AG09319 (cell line): ENCODE results near the gene PDE3A.

Experiments used
- DNase-seq: peaks from one replicate; pipeline ENCODE4 v3.0.0-alpha.2; 2010; ENCODE audit warnings: low read depth; ENCODE audit errors: extremely low read depth
- CTCF ChIP-seq: IDR thresholded peaks from 2 replicates; pipeline ENCODE4 v1.5.1; 2011; ENCODE audit warnings: low read depth, mild to moderate bottlenecking, inconsistent platforms, low read length, moderate library complexity

Gene PDE3A

GRCh38 chr12:20469300-20469699 is 101.0 kb downstream of the PDE3A start:
- no peak for DNase-seq
- no peak for TF ChIP-seq CTCF

DNA sequence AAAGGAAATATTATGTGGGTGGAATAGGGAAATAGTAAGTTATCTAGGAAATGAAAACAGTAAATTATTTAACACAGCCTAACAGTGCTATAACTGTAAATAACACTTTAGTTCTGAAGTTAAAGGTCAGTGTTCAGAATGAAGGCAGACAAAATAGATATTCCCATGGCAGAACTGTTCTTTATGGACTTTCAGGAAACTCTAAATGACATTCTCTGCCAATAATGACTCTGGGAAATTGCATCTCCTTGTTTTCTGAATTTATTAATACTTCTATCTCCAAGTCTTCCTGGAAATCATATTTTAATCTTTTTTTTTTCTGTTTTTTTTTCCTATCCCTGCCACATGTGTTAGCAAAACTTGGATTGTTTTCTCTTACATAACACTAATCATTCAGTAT is 101.4 kb downstream of the PDE3A start:
- DNase-seq, result no peak
- no peak for TF ChIP-seq CTCF

DNA sequence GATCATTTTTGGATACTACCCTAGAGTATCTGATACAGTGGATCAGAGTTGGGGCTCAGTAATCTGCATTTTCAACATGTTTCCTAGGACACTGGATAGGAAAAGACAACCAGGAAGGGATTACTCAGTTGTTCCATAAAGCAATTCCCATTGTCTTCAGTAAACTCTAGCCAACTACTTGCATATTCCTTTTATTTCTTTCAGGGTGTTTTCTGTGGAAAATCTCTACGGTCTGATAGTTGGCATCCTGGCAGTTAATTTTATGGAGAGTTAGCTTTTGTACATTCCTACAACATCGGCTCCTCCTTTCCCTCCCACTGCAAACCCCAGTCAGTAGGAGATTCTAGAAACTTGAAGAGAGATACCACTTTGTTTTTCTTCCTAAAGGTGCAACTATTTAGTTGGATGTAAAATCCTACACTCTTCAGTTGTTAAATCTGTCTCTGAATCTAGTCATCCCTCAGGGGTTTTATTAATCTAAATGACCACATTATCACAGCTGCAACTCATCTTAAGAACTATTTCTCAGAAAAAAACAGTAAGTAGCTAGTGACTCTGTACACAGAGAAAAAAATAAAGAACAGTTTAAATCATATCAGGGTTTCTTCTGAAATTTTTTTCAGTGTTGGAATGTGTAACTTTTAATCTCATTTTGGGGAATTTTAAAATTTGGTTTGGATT is 103.9 kb downstream of the PDE3A start:
- TF ChIP-seq CTCF, result no peak
- DNase-seq, result no peak

- DNase-seq, result no peak
- no peak for TF ChIP-seq CTCF
Measured at GRCh38 chr12:20473133-20473532, 104.8 kb downstream of the PDE3A start.

- DNase-seq, result no peak
- no peak for TF ChIP-seq CTCF
Measured at GRCh38 chr12:20474016-20474415, 105.7 kb downstream of the PDE3A start.

- DNase-seq, result no peak
- no peak for TF ChIP-seq CTCF
Measured at GRCh38 chr12:20474443-20474842, 106.1 kb downstream of the PDE3A start.

GRCh38 chr12:20475542-20475941 is 107.2 kb downstream of the PDE3A start:
- no peak for DNase-seq
- no peak for TF ChIP-seq CTCF
